ENCODE measurements around the gene ZNF407.

The ZNF407 gene

DNA sequence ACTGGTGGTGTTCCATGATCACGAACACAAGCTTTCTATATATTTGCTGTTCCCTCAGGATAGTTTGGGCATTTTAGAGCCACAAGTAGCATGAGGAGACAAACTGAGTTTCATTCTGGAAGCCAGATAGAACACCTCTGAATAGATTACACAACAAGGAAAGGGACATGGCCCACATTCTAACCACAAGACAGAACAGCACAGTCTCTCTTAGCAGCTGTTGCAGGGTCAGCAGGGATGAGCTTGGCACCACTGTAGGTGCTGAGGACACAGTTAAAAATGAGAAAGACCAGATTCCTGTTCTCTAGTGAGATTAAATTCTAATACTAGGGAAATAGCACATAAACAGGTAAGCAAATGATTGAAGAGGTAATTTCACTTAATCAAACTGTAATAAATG, 235.3 kb downstream of the ZNF407 start:
- Histone ChIP-seq H3K9me3 (ENCODE audit: control insufficient read depth, low read length) (no peaks in the 10 kb centered on the region), H3K4me1 (ENCODE audit: control insufficient read depth, insufficient read depth, low read length) (peaks cover 13% of the 10 kb centered on the region), H3K9ac (ENCODE audit: low read length) (no peak overlapping the region), H3K4me3 (ENCODE audit: low read length) (no peak overlapping the region), H3K36me3 (ENCODE audit: control insufficient read depth, insufficient read depth, low read length, severe bottlenecking) (no peaks in the 10 kb centered on the region), H3K27me3 (replicated peaks; ENCODE audit: control insufficient read depth, insufficient read depth, low read length) (no peaks in the 10 kb centered on the region)
- DNase-seq (ENCODE audit: low read depth): no peak

DNA sequence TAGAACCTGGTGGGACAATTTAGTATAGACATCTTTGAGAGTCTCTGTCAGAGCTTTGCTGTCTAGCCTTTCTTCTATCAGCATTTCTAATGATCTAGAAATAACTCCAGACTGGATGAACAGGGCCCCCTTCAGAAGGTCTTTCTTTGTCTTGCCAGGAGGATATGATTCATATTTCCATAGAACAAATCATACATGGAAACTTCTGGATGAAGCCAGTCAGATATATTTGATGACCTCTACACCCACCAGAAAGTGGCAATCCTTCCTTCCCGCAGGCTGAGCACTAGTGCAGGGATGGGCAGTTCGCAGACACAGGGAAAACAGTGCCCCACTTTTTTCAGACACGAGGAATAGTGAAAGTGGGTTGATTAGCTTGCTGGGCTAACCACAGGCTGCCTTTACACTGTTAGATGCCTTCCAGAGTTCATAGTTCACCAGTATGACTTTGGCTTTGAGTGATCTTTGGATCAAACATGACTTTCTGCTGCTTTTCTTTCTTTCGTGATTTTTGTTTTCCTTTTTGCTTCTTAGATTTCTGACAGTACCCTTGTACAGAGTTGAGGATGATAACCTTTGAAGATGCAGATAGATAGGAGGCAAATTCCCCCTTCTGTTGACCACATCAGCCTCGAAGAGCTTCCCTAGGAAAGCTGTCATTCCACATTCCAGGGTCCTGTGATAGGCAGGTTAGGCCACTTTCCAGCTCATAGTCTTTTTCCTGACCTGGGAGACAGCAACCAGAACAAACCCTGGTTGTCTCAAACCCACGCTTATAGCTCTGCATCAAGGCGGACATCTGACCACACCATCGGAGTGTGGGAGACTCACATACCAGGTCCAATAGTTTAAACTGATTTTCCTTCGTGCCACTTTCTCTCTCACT, 237.0 kb downstream of the ZNF407 start:
- no peak overlapping the region for H3K4me3 ChIP-seq (ENCODE audit: low read length)
- no peak for DNase-seq (ENCODE audit: low read depth)
- H3K4me1 ChIP-seq (ENCODE audit: control insufficient read depth, insufficient read depth, low read length): peaks cover 4% of the 10 kb centered on the region
- H3K9ac ChIP-seq (ENCODE audit: low read length): no peak overlapping the region
- no peaks in the 10 kb centered on the region for H3K36me3 ChIP-seq (ENCODE audit: control insufficient read depth, insufficient read depth, low read length, severe bottlenecking)
- H3K9me3 ChIP-seq (ENCODE audit: control insufficient read depth, low read length): no peaks in the 10 kb centered on the region
- no peaks in the 10 kb centered on the region for H3K27me3 ChIP-seq (replicated peaks; ENCODE audit: control insufficient read depth, insufficient read depth, low read length)

DNA sequence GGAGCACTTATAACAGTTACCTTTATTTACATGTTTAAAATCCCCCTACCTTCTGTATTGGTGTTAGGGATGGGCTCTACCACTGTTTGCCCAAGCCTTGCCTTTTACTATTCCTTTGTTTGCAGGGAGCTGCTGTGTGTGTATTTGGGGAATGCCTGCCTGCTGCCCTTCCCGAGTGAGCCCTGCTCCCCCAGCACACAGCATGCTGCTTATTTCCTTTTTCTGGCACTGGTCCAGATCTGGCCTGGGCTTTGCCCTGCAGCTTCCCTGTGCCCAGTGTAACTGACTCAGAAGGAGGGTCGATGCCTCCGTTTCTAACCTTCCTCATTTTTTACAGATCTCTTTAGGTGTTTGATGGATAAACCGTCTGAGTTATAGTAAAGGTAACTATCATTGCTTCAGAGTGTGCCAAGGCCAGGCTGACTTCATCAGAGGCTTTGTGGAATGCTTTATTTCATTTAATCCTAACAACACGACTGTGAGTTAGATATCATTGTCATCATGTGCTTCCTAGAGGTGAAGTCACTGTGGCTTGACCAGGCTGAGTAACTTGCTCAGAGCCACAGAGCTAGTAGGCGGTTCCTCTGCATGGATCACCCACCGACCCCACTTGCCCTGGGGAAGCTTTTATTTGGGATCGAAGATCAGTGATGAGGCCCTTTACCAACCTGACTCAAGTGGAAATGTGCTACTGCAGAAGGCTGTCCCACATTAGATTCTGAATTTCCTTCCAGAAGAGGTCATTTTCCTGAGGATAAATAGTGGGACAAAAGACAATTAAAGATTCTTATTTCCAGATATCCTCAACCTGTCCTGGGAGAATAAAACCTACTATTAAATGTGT, 238.8 kb downstream of the ZNF407 start:
- no peak overlapping the region for H3K9ac ChIP-seq (ENCODE audit: low read length)
- peak; percentile 29 for DNase-seq (ENCODE audit: low read depth)

DNA sequence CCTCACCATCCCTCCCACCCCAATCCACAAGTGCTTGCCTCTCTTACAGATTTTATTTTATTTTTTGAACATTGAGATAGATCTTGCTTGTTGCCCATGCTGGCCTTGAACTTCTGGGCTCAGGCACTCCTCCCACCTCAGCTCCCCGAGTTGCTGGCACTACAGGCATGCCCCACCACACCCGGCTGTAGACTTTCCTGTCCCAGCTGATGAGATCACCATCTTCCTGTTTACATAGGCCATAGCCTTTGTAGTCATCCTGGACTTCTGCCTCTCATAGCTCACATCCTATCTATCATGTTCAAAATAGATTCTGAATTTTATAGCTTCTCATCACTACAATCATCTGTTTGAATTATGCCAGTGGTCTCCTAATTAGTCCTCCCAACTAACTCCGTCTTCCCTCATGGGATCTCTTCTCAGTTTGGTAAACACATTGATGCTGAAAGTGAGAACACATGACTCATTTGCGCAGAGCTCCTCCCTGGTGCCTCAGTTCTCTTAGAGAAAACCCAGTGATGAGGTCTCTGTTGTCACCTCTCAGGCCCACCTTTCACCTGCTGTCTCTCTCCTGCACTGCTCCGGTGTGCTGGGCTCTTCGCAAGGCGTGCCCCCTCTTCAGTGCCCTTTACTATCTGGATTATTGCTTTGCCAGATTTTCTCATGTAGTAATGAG, 243.0 kb downstream of the ZNF407 start:
- Histone ChIP-seq H3K4me3 (ENCODE audit: low read length) (no peak overlapping the region), H3K27me3 (replicated peaks; ENCODE audit: control insufficient read depth, insufficient read depth, low read length) (no peaks in the 10 kb centered on the region), H3K9ac (ENCODE audit: low read length) (no peak overlapping the region), H3K9me3 (ENCODE audit: control insufficient read depth, low read length) (no peaks in the 10 kb centered on the region), H3K36me3 (ENCODE audit: control insufficient read depth, insufficient read depth, low read length, severe bottlenecking) (no peaks in the 10 kb centered on the region), H3K4me1 (ENCODE audit: control insufficient read depth, insufficient read depth, low read length) (no peaks in the 10 kb centered on the region)
- no peak for DNase-seq (ENCODE audit: low read depth)

More for the DNA sequence above, 238.8 kb downstream of the ZNF407 start:
- no peaks in the 10 kb centered on the region for H3K27me3 ChIP-seq (replicated peaks; ENCODE audit: control insufficient read depth, insufficient read depth, low read length)
- H3K4me1 ChIP-seq (ENCODE audit: control insufficient read depth, insufficient read depth, low read length): peaks cover 4% of the 10 kb centered on the region
- H3K9me3 ChIP-seq (ENCODE audit: control insufficient read depth, low read length): no peaks in the 10 kb centered on the region
- no peak overlapping the region for H3K4me3 ChIP-seq (ENCODE audit: low read length)
- H3K36me3 ChIP-seq (ENCODE audit: control insufficient read depth, insufficient read depth, low read length, severe bottlenecking): no peaks in the 10 kb centered on the region

DNA sequence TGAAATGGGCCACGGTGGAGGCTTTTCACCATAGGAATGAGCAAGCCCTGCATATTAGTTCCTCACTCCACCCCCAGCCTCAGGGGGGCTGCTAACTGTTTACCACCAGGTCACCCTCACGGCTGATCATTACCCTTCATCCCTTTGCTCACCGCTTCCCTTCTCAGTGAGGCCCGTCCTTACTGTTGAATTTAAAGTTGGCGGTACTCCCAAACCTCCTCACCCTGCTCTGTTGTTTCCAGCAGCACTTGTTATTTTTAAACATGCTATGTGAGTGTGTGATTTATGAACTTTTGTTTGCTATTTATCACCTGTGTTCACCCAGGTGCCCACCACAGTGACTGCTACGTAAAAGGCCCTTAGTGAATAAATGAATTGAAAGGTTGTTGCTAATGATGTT, 243.6 kb downstream of the ZNF407 start:
- Histone ChIP-seq H3K36me3 (ENCODE audit: control insufficient read depth, insufficient read depth, low read length, severe bottlenecking) (no peaks in the 10 kb centered on the region), H3K4me1 (ENCODE audit: control insufficient read depth, insufficient read depth, low read length) (no peaks in the 10 kb centered on the region), H3K9me3 (ENCODE audit: control insufficient read depth, low read length) (no peaks in the 10 kb centered on the region), H3K27me3 (replicated peaks; ENCODE audit: control insufficient read depth, insufficient read depth, low read length) (no peaks in the 10 kb centered on the region), H3K9ac (ENCODE audit: low read length) (no peak overlapping the region), H3K4me3 (ENCODE audit: low read length) (no peak overlapping the region)
- no peak for DNase-seq (ENCODE audit: low read depth)

DNA sequence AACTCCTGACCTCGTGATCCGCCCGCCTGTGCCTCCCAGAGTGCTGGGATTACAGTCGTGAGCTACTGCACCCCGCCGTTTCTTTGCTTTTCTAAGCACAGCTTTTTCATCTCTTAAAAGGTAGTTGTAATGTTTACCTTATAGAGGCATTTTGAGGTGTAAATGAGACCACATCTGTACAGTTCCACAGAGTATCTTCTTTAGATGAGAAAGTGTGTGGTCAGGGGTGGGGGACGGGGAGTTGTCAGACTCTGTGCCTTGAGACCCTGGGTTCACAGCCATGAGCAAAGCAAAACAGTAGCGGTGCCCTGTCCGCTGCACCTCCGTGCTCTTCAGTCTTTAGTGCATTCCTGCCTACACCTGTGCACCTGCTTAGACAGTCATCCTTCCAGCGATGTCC, 251.6 kb downstream of the ZNF407 start:
- H3K27me3 ChIP-seq (replicated peaks; ENCODE audit: control insufficient read depth, insufficient read depth, low read length): no peaks in the 10 kb centered on the region
- H3K9ac ChIP-seq (ENCODE audit: low read length): no peak overlapping the region
- H3K9me3 ChIP-seq (ENCODE audit: control insufficient read depth, low read length): no peaks in the 10 kb centered on the region
- H3K4me3 ChIP-seq (ENCODE audit: low read length): no peak overlapping the region
- DNase-seq (ENCODE audit: low read depth): no peak
- no peaks in the 10 kb centered on the region for H3K4me1 ChIP-seq (ENCODE audit: control insufficient read depth, insufficient read depth, low read length)
- H3K36me3 ChIP-seq (ENCODE audit: control insufficient read depth, insufficient read depth, low read length, severe bottlenecking): no peaks in the 10 kb centered on the region

DNA sequence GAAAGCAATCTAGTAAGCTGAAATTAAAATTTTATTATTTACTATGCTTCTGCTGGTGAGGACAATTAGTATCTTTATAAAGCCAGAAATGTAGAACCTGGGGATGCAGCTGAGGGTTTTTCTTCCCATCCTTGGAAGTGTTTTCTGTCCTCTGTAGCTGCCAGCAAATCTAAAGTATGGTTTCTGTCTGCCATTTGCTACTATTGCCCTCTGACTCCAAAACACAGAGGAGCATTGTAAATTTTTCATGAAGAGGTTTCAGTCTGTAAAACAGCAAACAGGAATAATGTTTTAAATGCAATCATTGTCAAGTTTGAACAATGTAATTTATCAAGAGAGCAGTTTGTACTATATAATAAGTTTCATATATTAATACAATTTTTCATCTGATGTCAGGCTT, 258.8 kb downstream of the ZNF407 start:
- Histone ChIP-seq H3K4me1 (ENCODE audit: control insufficient read depth, insufficient read depth, low read length) (peaks cover 5% of the 10 kb centered on the region), H3K36me3 (ENCODE audit: control insufficient read depth, insufficient read depth, low read length, severe bottlenecking) (no peaks in the 10 kb centered on the region), H3K4me3 (ENCODE audit: low read length) (no peak overlapping the region), H3K27me3 (replicated peaks; ENCODE audit: control insufficient read depth, insufficient read depth, low read length) (no peaks in the 10 kb centered on the region), H3K9ac (ENCODE audit: low read length) (no peak overlapping the region), H3K9me3 (ENCODE audit: control insufficient read depth, low read length) (no peaks in the 10 kb centered on the region)
- DNase-seq (ENCODE audit: low read depth): no peak

DNA sequence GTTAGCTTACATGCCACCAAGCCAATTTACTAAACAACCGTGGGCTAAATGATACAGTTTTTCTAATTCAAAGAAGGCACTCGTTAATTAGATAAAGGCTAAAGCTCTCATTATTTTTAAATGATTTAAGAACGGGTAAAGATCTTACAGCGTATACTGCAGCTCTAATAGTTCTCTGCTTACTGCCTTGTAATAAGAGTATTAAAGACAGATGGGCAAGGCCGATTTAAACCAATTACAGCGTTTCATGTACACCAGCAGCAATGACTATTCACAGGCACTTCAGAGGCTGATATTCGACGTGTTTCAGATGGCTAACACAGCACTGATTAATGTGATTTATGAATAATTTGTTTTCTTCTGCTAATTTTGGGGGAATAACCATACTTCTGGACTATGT, 259.3 kb downstream of the ZNF407 start:
- no peaks in the 10 kb centered on the region for H3K36me3 ChIP-seq (ENCODE audit: control insufficient read depth, insufficient read depth, low read length, severe bottlenecking)
- no peaks in the 10 kb centered on the region for H3K9me3 ChIP-seq (ENCODE audit: control insufficient read depth, low read length)
- no peak overlapping the region for H3K4me3 ChIP-seq (ENCODE audit: low read length)
- peaks cover 5% of the 10 kb centered on the region for H3K4me1 ChIP-seq (ENCODE audit: control insufficient read depth, insufficient read depth, low read length)
- H3K9ac ChIP-seq (ENCODE audit: low read length): no peak overlapping the region
- DNase-seq (ENCODE audit: low read depth): no peak
- no peaks in the 10 kb centered on the region for H3K27me3 ChIP-seq (replicated peaks; ENCODE audit: control insufficient read depth, insufficient read depth, low read length)

DNA sequence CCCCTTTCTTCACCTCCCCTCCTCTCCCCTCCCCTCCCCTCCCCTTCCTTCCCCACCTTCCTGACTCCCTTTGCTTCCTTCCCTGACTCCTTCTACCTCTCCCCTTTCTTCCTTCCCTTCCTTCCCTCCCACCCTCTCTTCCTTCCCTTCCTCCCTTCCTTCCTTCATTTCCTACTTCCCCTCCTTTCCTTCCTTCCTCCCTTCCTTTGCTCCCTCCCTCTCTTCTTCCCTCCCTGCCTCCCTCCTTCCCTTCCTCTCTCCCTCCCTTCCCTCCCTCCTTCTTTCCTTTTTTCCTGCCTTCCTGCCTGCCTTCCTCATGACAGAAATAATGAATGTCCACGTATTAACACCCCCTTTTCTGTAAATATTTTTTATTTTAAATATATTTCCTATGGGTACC, 260.2 kb downstream of the ZNF407 start:
- Histone ChIP-seq H3K4me3 (ENCODE audit: low read length) (no peak overlapping the region), H3K9me3 (ENCODE audit: control insufficient read depth, low read length) (no peaks in the 10 kb centered on the region), H3K9ac (ENCODE audit: low read length) (no peak overlapping the region), H3K27me3 (replicated peaks; ENCODE audit: control insufficient read depth, insufficient read depth, low read length) (no peaks in the 10 kb centered on the region), H3K36me3 (ENCODE audit: control insufficient read depth, insufficient read depth, low read length, severe bottlenecking) (no peaks in the 10 kb centered on the region), H3K4me1 (ENCODE audit: control insufficient read depth, insufficient read depth, low read length) (peaks cover 5% of the 10 kb centered on the region)
- no peak for DNase-seq (ENCODE audit: low read depth)

DNA sequence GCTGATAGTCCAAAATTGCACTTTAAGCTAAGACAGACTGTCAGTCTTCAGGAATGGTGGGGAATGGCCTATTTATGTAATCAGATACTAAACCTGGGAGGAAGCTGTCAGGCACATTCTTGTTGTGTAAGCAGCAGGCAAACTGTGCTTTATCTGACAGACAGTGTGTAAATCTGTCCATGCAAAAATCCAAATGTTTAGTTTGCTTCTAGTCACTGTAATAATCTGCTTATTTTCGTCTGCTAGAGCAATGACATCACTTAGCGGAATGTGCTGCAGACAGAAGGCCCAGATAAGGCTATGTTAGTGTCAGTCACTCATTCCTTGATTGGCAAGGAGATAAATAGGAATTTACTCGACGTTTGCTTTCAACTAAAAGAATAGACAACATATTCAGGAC, 263.5 kb downstream of the ZNF407 start:
- Histone ChIP-seq H3K9me3 (ENCODE audit: control insufficient read depth, low read length) (no peaks in the 10 kb centered on the region), H3K4me3 (ENCODE audit: low read length) (no peak overlapping the region), H3K9ac (ENCODE audit: low read length) (no peak overlapping the region), H3K36me3 (ENCODE audit: control insufficient read depth, insufficient read depth, low read length, severe bottlenecking) (no peaks in the 10 kb centered on the region), H3K4me1 (ENCODE audit: control insufficient read depth, insufficient read depth, low read length) (peaks cover 5% of the 10 kb centered on the region), H3K27me3 (replicated peaks; ENCODE audit: control insufficient read depth, insufficient read depth, low read length) (no peaks in the 10 kb centered on the region)
- no peak for DNase-seq (ENCODE audit: low read depth)

DNA sequence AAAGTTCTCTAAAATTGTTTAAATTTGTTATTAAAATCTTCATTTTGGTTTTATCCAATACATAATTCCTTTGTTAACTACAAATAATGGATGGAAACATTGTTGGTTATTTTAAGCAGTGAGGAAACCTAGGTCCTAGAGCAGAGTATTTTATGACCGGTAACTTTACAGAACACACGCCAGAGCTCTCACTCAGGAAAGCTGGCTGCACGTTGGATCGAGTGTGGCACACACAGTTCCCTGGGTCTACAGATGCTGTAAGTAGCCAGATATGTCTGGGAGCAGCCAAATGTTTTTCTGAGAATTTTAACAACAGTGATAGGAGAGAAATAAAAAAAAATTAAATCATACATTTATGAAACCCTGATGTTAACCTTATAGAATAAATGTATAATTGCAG, 264.4 kb downstream of the ZNF407 start:
- Histone ChIP-seq H3K4me1 (ENCODE audit: control insufficient read depth, insufficient read depth, low read length) (peaks cover 5% of the 10 kb centered on the region), H3K4me3 (ENCODE audit: low read length) (no peak overlapping the region), H3K9me3 (ENCODE audit: control insufficient read depth, low read length) (no peaks in the 10 kb centered on the region), H3K9ac (ENCODE audit: low read length) (no peak overlapping the region), H3K36me3 (ENCODE audit: control insufficient read depth, insufficient read depth, low read length, severe bottlenecking) (no peaks in the 10 kb centered on the region), H3K27me3 (replicated peaks; ENCODE audit: control insufficient read depth, insufficient read depth, low read length) (no peaks in the 10 kb centered on the region)
- no peak for DNase-seq (ENCODE audit: low read depth)
